GM21526 (cell line): Measurements from ENCODE around the gene TTC34.

Source experiments
- ATAC-seq: cut with Tn5 transposase; IDR thresholded peaks from one replicate; pipeline ENCODE4 v1.9.1; 2021; ENCODE audit warnings: moderate library complexity; ENCODE audit not compliant: unreplicated experiment, low FRiP score

The TTC34 gene

DNA sequence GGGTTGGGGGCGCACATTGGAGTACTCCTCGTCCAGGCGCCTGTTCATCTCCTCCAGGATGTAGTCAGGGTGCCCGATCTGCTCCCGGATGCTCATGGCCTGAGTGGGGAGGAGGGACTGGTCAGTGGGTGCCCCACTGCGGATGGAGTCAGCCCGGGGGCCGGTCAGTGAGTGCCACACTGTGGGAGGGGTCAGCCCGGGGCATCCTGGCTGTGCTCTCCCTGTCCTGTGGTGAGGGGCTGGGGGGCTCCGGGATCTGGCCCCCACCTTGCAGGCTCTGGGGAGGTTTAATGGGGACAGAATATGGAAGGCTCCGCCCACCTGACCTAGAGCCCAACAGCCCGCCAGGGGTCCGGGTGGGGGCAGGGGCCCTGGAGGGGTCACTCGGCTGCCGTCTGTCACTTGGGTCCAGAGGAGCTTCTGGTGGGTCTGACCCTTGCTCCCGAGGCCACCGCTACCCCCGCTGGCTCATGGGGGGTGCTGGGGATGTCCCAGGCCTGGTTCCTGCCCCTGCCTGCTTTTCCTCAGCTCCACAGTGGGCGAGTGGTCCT lies 206.2 kb downstream of the TTC34 start:
- ATAC-seq, result no peak

DNA sequence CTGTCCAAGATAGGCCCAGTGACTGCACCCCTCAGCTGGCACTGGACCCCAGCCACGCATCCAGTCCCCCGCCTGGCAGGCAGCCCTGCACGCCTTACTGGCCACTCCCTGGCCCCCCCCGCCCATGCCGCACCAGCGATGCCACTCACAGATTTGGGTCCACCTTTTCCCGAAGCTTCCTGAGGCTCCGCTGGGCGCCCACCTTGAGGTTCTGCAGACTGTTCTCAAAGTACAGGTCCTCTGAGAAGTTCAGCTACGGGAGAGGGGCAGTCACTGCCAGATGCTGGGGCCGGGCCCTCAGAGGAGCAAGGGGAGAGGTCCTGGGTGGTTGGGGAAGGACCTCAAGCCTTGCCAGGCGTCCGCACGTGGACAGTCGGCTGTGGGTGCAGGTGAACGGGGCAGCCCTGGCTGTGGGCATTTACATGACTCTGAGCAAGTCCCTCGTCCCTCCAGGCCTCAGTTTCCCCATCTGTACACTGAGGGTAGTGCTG lies 206.8 kb downstream of the TTC34 start:
- ATAC-seq, result no peak

DNA sequence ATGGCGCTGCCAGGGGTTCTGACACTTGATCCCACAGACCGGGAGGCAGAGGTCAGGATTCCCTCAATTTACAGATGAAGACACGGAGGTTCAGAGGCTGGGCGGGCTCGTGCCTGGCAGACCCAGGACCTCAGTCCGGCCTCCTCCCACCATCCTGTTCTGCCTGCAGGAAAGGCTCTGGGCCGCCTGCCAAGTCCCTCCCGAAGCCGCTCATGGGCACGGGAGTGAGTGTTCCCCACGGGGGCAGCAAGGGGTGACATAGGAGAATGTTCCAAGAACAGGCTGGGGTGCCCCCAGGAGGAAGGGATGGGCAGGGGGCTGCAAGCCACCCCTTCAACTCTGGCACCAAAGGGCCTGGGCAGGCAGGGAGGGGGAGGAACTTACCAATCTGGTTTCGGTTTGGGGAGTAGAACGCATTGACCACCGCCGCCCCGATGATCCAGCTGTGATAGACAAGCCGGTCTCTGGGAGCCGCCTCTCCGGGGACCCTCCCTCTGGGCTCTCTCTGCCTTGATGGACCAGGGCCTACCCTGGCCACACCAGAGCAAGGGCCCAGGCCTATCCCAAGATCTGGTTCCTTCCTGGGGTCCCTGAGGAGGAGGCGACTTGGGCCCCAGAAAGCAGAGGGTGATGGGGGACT lies 207.4 kb downstream of the TTC34 start:
- no peak for ATAC-seq

DNA sequence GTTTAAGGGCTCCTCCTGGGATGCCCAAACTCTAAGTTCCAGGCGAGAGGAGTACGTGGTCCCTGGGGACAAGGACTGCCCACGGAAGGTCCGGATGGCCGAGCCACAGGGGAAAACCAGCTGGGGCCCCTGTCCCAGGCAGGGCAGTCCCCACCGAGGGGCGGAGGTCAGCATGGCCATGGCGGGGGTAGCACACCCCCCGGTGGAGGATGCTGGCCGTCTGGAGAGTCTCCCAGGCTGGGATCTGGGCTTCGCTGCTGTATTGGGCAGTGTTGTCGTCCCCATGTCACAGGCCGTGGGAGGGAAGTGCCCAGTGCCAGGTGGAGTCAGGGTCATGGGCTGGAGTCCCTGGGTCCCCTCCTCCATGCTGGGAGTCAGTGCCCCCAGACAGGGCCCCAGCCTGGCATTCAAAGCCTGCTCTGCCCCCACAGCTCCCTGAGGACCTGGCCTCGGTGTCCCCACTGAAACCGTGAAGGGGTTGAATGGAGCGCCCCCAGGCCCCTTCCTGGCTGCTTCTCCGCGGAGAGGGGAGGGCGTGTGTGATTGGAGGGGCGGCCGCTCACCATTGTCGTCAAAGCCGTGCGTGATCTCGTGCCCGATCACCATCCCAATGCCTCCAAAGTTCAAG lies 208.1 kb downstream of the TTC34 start:
- ATAC-seq, result no peak

DNA sequence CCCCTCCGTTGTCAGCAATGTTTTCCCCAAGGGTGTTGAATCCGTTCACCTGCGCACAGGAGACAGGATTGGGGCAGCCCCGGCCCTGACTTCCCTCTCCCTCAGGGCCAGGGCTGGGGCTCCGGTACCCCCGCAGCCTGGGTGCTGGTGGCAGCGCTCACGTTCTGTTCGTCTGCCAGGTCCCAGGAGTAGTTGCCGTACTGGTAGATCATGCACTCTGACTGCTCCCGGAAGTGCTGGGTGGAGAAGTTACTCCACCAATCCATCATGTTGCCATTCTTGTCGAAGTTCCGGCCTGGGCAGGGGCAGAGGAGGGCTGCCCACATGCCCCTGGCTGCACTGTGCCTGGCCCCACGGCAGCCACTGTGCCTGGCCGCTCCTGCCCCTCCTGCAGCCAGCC lies 208.8 kb downstream of the TTC34 start:
- ATAC-seq, result no peak

DNA sequence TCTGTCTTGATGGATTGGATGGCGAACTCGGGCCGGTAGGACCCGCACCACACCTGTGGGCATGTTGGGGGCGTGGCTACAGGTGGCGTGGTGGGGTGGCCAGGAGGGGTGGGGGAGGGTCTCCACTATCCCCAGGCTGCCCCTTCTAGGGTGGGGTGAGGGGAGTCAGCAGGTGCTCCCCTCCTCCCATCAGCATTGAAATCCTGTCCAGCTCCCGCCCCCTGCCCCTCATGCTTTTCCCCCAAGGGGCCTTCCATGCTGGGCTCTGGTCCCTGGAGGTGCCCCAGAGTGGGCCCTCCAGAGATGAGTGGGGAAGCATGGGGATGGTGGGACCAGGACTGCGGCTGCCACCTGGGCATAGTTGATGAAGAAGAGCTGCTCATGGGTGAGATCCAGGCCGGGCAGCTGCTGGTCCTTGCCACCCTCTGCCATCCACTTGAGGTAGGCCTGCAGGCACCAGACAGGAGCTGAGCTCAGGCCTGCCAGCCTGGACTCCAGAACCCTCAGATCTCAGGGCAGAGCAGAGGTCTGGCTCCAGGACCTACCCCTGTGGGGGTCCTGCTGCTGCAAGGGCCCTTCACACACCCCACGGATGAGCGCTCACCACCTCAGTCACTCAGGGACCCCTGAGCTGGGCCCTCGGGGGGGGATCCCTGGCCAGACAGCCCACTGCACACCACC lies 209.8 kb downstream of the TTC34 start:
- ATAC-seq, result no peak

DNA sequence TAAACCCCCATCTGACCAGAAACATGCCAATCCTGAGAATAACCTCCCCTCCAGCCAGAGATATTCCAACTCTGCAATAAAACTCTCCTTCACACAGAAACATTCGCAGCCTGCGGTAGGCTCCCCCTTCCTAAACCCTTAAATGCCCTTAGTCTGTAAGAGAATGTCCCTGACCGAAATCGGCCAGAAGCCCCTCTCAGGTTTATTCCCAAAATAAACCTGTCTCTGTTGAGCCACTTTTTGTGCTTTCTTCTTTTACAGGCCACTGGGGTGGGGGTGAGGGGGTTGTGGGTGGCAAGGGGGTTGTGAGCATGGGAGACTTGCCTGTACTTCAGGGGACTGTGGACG lies 210.3 kb downstream of the TTC34 start:
- ATAC-seq, result no peak

DNA sequence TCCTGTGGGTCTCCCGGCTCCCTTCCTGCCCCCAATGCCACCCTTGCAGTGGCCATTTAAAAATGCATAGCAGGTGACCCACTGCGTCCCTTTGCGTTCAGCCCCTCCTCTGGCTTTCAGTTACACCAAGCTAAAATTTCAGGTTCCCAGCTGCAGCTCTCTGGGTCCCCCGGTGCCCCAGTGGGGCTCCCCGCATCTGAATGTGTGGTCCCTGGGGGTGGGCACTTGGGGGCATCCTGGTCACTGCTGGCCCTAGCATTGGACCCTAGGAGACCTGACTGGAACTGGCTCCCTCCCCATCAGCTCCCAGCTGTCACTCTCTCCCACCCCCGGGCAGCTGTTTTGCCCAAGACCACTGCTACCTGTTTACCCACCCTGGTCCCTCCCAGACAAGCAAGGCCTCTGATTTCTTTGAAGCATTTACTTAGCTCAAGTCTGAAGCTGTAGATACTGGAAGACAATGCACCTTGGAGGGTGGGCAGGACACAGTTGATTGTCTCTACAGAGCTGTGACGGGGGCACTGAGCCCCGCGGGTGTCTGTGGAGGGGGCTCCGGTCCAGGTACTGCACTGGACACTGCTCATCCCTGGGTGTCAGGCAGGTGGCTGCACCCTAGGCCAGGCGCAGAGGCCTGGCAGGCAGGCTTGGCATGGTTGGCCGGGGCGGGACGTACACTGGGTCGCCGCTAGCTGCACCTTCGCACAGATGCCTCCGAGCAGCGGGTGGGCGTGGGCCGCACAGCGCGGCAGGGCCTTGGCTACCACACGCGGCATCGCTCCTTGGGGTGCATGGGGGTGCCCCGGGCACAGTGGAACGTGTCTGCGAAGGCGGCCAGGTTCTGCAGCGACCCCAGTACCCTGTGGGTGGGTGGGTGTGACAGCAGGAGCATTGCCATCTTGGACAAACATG lies 211.0 kb downstream of the TTC34 start:
- no peak for ATAC-seq

DNA sequence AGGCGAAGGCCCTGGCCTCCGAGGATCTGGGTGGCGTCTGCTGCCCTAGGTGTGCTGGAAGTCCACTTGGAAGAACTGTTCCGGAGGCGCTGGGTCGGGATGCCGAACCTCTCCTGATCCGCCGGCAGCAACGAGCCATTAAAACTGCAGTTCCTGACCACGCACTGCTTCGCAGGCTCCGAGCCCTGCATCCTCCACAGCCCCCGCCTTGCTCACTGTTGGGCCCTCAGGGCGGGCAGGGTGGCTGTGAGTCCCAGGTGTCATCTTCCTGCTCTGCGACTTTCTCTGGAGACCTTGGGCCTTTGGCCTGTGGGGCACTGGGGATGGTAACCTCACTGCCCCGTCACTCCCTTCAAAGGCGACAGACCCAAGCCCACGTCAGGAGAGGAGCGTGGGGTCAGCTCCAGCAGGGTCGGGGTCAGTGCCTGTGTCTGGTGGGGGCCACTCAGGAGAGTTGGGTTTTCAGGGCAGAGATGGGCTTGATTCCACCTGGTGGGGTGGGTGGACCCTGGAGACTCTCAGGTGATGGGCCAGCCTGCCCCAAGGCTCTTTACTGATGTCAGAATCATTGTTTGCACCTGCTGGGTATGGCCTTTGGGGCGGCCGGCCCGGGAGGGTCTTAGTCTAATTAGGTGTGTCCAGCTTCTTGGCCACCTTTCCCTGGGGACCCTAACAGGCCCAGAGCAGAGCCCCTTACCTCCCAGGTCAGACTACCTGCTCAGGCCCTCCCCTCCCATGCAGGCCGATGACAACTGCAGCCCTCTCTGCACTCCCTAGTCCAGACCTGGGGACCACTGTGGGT lies 211.9 kb downstream of the TTC34 start:
- no peak for ATAC-seq

DNA sequence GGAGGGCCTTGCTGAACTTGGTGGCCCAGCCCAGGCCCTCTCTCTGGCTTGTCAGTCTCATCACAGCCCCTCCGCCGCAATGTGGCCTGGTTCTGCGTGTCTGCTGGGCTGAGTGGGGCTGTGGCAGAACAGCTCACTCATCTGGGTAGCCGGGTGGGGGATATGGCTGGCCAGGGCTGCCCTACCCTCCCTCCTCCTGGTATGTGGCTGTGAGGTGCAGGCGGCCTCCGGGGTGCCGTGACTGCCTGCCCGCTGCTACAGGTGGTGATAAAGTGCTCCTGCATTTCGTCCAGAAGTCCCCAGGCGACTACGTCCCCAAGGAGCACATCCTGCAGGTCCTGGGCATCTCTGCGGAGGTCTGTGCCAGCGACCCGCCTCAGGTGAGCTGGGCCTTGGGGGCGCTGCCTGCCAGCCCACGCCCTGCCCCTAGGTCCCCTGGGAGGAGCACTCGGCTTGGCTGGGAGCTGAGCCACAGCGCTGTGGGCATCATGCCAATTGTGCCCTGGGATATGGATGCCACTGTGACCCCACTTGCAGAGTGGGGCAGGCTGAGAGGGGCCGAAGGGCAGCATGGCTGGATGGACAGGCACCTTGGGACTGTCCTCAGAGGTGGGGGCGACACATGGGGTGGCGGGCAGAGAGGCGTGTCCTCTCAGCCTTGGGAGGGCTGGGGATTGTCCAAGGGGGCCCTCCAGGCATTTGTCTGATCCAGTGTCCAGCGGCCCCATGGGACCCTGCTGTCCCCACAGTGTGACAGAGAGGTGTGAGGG lies 212.6 kb downstream of the TTC34 start:
- no peak for ATAC-seq

DNA sequence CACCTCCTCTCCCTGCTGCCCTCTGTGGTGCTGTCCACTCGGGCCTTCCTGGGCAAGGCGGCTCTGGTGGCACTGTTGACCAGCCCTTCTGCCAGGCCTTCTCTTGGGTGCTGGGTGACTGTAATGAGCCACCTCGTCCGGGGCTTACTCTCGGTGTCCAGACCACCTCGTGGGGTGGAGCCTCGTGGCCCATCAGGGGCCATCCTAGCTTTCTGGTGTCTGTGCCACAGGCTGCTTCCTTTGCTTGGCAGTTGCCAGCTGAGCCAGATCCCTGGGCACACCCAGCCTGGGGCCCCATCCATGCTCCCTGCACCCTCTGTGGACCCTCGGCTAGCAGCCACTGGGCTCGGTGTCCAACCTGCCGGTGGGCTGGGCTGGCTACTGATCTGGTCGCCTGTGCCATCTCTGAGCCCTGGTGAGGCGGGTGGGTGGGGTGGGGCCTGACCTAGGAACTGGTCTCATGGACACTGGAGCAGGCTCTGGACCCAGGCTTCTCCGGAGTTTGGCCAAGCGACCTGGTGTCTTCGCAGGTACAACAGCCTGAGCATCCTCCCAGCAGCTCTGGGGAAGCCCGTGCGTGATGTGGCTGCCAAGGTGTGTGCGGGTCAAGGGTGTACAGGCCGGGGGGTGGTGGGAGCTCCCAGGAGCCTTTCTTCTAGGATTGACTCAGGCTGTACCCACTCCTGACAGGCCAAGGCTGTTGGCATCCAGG lies 213.5 kb downstream of the TTC34 start:
- ATAC-seq, result no peak

DNA sequence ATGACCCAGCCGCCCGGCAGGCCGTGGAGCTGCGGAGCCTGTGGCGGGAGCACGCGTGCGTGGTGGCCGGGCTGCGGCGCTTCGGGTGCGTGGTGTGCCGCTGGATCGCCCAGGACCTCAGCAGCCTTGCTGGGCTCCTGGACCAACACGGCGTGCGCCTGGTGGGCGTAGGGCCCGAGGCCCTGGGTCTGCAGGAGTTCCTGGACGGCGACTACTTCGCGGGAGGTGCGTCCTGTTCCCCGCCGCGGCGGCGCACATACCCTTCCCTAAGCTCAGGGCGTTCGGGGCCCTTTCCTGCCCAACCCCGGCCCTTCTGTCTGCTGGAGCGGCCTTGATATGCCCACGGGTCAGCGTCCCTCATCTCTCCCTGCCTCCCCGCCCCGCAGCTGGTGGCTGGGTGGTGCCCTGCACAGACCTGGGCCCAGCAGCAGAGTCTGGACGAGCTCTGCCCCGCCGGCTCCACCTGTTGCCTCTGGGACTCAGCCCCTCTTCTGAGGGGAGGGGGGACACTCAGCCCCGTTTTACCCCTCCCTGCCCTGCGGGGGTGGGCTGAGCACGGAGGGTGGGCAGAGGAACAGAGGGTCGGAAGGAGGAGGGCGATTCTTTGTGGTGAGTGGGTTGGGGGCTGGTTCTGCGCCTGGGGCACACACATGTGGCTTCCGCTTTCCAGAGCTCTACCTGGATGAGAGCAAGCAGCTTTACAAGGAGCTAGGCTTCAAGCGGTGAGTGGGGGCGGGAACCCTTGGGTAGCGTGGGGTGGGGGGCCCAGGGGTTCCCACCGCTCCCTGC lies 214.2 kb downstream of the TTC34 start:
- no peak for ATAC-seq

DNA sequence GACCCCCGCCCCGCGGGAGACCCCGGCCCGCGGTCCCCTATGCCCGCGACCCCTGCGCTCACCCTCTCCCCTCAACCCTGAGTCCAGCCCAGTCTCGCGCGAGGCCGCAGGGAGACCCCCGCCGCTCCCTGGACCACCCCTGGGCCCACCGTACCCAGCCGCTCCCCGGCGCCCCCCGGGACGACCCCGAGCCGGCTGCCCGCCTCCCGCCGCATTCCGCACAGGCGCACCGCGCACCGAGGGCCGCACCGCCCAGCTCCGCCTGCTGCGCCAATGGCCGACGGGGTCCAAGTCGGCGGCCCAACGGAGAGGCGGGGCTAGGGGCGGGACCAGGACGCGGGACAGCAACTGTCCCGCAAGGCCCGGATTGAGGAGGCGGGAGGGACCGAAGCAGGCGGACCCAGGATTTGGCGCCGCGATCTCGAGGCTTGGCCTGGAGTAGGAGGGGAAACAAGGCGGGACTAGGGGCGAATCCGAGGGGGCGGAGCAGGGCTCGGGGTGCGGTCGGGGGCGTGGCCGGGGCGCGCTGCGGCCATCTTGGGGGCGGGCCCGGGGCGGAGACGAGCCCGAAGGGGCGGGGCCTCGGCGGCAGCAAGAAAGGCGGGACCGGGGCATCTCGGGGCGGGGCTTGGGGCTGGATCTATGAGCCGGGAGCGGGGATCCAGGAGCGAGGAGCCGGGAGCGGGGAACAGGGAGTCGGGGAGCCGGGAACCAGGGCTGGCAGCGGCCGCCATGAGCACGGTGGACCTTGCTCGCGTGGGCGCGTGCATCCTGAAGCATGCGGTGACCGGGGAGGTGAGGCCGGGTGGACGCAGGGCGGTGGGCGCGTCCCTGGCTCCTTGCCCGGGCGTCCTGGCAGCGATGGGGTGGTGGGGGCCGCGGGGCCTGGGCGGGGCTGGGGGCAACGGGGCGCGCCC lies 215.1 kb downstream of the TTC34 start, which contains the start of gene PRXL2B:
Gene PRXL2B, plus strand, starts transcription at position 624 of the 917 bp plus-strand sequence. Its CDS starts 109 bp downstream, at position 733.
- ATAC-seq, result peak; percentile 71
